Activated T-cell treated with anti-CD3 and anti-CD28 coated beads, Interleukin-2, amount 50 U/mL, for 72 hours (primary cell): ENCODE data around the gene DIAPH2. TPM values are rescaled to one million over a fixed set of nuclear protein-coding genes. Genes with fewer than 3 reads are reported as not detected.
"Not testable (repeated sequence)": the region's sequence is repeated elsewhere in the genome, so short reads cannot be mapped to it uniquely, and the experiment has no call there.

ENCODE experiments used
- ATAC-seq, 2 donors: fragments of 150-1000 bp; cut with Tn5 transposase; replicated peaks in 1 of 2; 2 replicates each; pipeline ENCODE4 v1.10.0; 2021; ENCODE audit warnings: moderate library complexity in 2 of 2, mild to moderate bottlenecking in 1 of 2
- DNase-seq, 2 donors: peaks; one replicate each; pipeline ENCODE4 v3.0.0; 2021 to 2022; ENCODE audit warnings: mixed read lengths in 1 of 2
- H3K27ac Mint-ChIP-seq: one replicate; pipeline ENCODE4 v1.8.0; 2022; ENCODE audit warnings: mild to moderate bottlenecking, moderate library complexity, mixed read lengths
- H3K27me3 Mint-ChIP-seq: one replicate; pipeline ENCODE4 v1.8.0; 2022; ENCODE audit warnings: low read depth, mixed read lengths
- H3K36me3 Mint-ChIP-seq, 2 donors: one replicate each; pipeline ENCODE4 v1.8.0; 2022; ENCODE audit warnings: mixed read lengths in 2 of 2, mild to moderate bottlenecking in 1 of 2; ENCODE audit not compliant: insufficient read depth in 2 of 2
- H3K4me1 Mint-ChIP-seq: one replicate; pipeline ENCODE4 v1.8.0; 2022; ENCODE audit warnings: low read depth, mixed read lengths
- H3K4me3 Mint-ChIP-seq, 2 donors: one replicate each; pipeline ENCODE4 v1.8.0; 2022; ENCODE audit warnings: mild to moderate bottlenecking in 2 of 2, mixed read lengths in 2 of 2, moderate library complexity in 2 of 2
- H3K9me3 Mint-ChIP-seq, 2 donors: one replicate each; pipeline ENCODE4 v1.8.0; 2022; ENCODE audit warnings: mixed read lengths in 2 of 2
- total RNA-seq, 2 donors: library from RNA; stranded (reverse); gene quantifications; one replicate each; pipeline ENCODE4 v1.2.3, GENCODE V29; 2022

The DIAPH2 gene
- total RNA-seq, 2 donors from 2014 or later, result 10.6 to 11.6 TPM

DNA sequence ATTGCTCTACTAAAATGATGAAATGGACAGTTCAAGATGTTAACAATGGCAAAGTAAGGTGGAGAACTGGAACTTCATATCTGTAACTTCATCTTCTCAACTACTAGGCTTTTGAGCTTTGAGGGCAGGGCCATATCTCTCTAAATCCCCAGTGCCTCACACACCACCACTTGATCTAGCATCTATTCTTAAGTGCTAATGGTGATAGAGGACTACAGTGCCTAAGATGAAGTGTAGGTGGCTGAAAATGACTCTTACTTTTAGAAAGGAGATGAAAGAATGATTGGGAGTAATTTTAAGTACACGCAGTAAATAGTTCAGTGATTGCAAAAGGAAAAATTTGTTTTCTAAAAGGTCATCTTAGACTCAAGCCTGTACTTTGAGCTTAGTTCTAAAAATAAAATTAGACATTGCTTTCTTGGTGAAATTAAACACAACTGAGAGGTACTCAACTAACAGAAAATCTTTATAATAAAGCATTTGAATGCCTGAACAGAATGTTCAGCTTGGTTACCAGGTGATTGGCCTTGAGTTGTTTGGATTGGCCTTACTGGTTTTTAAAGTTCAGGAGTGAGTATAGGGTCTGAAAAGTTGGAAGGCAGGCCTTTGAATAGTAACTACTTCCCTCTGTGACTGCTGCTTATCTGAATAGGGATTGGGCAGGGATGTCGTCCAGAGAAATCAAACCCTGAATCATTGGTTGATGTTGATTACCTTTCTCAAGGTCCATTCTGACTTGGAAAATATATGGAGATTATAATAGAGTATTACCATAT, 45.4 kb downstream of the DIAPH2 start:
- Mint-ChIP-seq H3K4me1 (peaks cover 10% of the 10 kb centered on the region), H3K27ac (no peak overlapping the region), H3K4me3 (no peak overlapping the region), H3K27me3 (peaks cover 7% of the 10 kb centered on the region), H3K36me3 (no peaks in the 10 kb centered on the region), H3K9me3 (no peaks in the 10 kb centered on the region)
- DNase-seq (no peak), ATAC-seq (no peak)

DNA sequence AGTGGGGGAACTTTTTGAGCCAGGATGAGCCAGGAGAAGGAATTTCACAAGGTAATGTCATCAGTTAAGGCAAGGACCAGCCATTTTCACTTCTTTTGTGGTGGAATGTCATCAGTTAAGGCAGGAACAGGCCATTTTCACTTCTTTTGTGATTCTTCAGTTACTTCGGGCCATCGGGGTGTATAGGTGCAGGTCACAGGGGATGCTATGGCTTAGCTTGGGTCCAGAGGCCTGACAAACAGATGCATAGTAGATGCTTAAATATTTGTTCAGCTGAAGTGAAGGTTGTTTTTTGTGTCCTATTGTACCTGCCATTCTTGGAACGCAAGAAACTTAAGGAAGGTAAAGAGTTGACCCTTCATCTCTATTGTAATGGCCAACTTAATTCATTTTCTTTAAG, 46.4 kb downstream of the DIAPH2 start:
- not testable (repeated sequence) for H3K27me3 Mint-ChIP-seq, DNase-seq, H3K36me3 Mint-ChIP-seq, H3K4me1 Mint-ChIP-seq, ATAC-seq, H3K27ac Mint-ChIP-seq, H3K9me3 Mint-ChIP-seq, H3K4me3 Mint-ChIP-seq

DNA sequence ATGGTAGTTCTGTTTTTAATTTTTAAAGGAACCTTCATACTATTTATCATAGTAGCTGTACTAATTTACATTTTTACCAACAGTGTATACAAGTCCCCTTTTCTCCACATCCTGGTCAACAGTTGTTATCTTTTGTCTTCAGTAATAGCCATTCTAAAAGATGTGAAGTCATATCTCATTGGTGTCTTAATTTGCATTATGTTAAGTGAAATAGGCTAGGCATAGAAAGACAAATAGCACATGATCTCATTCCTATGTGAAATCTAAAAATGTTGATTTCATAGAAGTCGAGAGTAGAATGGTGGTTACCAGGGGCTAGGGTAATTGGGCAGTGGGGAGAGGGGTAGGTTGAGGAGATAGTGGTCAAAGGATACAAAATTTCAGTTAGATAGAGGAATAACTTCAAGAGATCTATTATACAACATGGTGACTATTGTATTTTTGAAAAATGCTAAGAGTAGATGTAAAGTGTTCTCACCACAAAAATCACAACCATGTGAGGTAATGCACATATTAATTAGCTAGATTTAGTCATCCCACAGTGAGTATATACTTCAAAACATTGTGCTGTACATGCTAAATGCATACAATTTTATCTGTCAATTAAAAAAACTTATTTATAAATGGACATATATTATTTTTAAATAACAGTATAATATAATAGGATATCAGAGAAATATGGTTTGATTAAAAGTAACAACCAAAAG, 58.9 kb downstream of the DIAPH2 start:
- DNase-seq (no peak), ATAC-seq (no peak)
- no peaks in the 10 kb centered on the region for H3K27me3 Mint-ChIP-seq
- no peaks in the 10 kb centered on the region for H3K4me1 Mint-ChIP-seq
- H3K27ac Mint-ChIP-seq, result no peak overlapping the region
- H3K4me3 Mint-ChIP-seq, result no peak overlapping the region
- H3K36me3 Mint-ChIP-seq, result peaks cover 0 to 2% of the 10 kb centered on the region in 2 donors
- no peaks in the 10 kb centered on the region for H3K9me3 Mint-ChIP-seq

DNA sequence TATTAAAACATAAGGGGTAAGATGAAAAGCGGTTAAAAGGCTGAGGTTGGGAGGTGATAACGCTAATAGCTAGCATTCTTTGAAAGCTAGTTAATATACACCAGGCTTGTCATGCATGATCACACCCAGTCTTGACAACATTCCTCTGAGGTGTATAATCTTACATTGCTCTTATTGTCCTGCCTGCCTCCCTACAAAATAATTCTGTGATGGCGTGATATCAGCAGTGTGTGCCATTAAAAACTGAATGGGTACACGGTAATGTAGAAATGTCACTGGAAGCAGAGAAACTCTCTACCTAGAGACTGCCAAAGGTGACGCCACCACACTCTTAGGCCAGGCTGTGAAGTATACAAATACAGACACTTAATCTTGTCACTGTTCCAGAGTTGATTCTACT, 68.1 kb downstream of the DIAPH2 start:
- H3K4me3 Mint-ChIP-seq, result no peak overlapping the region
- H3K4me1 Mint-ChIP-seq, result no peaks in the 10 kb centered on the region
- H3K9me3 Mint-ChIP-seq, result no peaks in the 10 kb centered on the region
- ATAC-seq (no peak), DNase-seq (no peak)
- H3K27me3 Mint-ChIP-seq, result no peaks in the 10 kb centered on the region
- no peaks in the 10 kb centered on the region for H3K36me3 Mint-ChIP-seq
- H3K27ac Mint-ChIP-seq, result no peak overlapping the region

DNA sequence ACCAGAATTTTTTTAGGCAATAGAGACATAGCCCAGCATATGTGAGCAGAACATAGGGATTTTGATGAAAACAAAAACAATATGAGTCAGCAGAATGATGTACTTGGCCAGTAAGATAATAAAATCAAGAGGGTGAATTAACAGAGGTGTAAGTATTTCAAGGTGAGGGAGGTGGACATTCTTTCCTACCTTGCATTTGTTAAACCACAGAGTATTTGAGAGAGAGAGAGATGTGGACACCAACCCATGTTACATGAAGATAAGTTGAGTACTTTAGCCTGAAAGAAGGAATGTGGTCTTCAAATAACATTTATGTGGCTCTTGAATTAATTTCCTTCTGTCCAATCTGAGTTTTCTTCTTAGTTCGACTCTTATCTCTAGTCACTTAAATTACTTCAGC, 68.6 kb downstream of the DIAPH2 start:
- no peaks in the 10 kb centered on the region for H3K9me3 Mint-ChIP-seq
- H3K4me1 Mint-ChIP-seq, result no peaks in the 10 kb centered on the region
- DNase-seq (no peak), ATAC-seq (no peak)
- no peaks in the 10 kb centered on the region for H3K27me3 Mint-ChIP-seq
- no peak overlapping the region for H3K4me3 Mint-ChIP-seq
- no peak overlapping the region for H3K27ac Mint-ChIP-seq
- H3K36me3 Mint-ChIP-seq, result no peaks in the 10 kb centered on the region

DNA sequence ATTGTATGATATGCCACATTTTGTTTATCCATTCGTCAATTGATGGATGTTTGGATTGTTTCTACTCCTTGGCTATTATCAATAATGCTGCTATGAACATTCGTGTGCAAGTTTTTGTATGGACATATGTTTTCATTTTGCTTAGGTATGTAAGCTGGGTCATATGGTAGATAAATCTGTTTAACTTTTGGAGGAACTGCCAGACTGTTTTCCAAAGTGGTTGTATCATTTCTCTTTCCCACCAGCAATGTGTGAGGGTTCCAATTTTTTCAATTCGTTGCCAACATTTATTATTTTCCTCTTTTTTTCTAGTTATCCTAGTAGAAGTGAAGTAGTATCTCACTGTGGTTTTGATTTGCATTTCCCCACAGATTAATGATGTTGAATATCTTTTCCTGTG, 71.8 kb downstream of the DIAPH2 start:
- no peaks in the 10 kb centered on the region for H3K9me3 Mint-ChIP-seq
- ATAC-seq (no peak), DNase-seq (no peak)
- H3K4me1 Mint-ChIP-seq, result no peaks in the 10 kb centered on the region
- H3K27ac Mint-ChIP-seq, result no peak overlapping the region
- H3K36me3 Mint-ChIP-seq, result peaks cover 0 to 1% of the 10 kb centered on the region in 2 donors
- no peaks in the 10 kb centered on the region for H3K27me3 Mint-ChIP-seq
- H3K4me3 Mint-ChIP-seq, result no peak overlapping the region

DNA sequence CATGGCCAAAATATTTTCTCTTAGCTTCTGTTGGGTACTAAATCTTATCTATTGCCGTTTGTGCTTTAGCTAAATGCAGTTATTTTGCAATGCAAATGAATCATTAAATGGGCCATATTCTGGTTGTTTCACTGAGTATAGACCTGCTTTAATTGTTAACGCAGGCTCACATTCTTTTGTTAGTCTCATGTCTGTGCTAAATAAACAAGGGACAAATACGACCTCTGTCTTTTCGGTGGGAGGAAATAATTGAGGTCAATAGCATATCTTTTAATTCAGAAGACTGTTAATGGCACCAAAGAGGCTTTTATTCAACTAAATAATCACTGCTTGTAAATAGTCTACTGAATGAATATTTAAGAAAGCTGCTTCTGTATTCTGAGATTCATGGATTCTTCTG, 76.9 kb downstream of the DIAPH2 start:
- peaks cover 0 to 1% of the 10 kb centered on the region in 2 donors for H3K36me3 Mint-ChIP-seq
- no peak overlapping the region for H3K4me3 Mint-ChIP-seq
- peaks cover 4% of the 10 kb centered on the region for H3K4me1 Mint-ChIP-seq
- H3K27ac Mint-ChIP-seq, result no peak overlapping the region
- ATAC-seq (no peak), DNase-seq (no peak)
- no peaks in the 10 kb centered on the region for H3K9me3 Mint-ChIP-seq
- no peaks in the 10 kb centered on the region for H3K27me3 Mint-ChIP-seq

DNA sequence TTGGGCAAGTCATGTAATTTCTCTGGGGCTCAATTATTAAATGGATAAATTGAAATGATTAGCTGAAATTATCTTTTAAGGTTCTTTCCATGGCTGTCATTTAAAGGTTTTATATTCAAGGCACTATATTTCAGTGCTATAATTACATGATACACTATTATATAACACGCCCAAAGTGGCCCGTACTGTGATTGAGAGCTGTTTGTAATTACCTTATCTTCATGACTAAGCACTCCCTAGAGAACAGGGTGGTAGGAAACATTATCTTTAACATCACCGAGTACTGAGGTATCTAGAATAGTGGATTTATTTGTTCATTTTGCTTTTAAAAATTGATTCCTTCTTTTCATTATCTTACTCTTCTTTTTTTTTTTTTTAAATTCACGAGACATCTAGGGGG, 79.0 kb downstream of the DIAPH2 start:
- H3K4me3 Mint-ChIP-seq, result no peak overlapping the region
- H3K27ac Mint-ChIP-seq, result no peak overlapping the region
- H3K36me3 Mint-ChIP-seq, result peaks cover 0 to 1% of the 10 kb centered on the region in 2 donors
- no peaks in the 10 kb centered on the region for H3K9me3 Mint-ChIP-seq
- ATAC-seq, result no peak
- H3K4me1 Mint-ChIP-seq, result peaks cover 4% of the 10 kb centered on the region
- peaks cover 2% of the 10 kb centered on the region for H3K27me3 Mint-ChIP-seq
- no peak for DNase-seq

DNA sequence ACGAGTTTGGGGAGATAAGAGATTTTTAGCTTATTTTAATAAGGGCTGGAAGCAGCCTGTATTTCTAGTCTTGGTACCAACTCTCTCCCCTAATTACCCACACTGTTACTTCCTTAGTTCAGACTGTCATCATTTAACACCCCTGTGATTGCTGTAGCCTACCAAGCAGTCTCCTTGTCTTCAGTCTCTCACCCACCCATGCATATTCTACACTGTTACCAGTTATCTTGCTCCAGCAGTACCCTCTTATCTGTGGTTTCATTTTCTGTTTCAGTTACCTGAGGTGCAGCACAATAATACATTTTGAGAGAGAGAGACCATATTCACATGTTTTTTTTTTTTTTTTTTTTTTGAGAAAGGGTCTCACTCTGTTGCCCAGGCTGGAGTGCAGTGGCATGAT, 80.2 kb downstream of the DIAPH2 start:
- H3K27me3 Mint-ChIP-seq, result peaks cover 8% of the 10 kb centered on the region
- peaks cover 0 to 1% of the 10 kb centered on the region in 2 donors for H3K36me3 Mint-ChIP-seq
- no peak overlapping the region for H3K27ac Mint-ChIP-seq
- no peak overlapping the region for H3K4me3 Mint-ChIP-seq
- no peaks in the 10 kb centered on the region for H3K9me3 Mint-ChIP-seq
- DNase-seq, result no peak
- ATAC-seq, result no peak
- peaks cover 4% of the 10 kb centered on the region for H3K4me1 Mint-ChIP-seq

DNA sequence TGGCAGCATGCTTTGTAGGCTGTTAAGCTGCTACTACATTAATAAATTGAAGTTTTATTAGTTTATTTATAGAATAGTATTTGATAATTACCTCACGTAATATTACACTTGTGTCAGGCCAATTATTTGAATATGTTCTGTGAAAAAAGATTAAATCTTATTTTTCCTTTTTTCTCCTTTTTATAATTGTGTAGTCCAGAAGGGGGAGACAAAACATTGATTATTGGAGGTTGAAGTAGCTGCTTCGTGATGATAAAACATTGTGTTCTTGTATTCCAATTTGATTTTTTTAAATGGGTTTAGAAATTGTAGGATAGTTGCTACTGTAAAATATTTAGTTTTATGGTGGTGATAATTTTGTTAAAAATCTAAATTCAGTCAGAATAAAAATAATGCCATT, 85.7 kb downstream of the DIAPH2 start:
- no peak for ATAC-seq

DNA sequence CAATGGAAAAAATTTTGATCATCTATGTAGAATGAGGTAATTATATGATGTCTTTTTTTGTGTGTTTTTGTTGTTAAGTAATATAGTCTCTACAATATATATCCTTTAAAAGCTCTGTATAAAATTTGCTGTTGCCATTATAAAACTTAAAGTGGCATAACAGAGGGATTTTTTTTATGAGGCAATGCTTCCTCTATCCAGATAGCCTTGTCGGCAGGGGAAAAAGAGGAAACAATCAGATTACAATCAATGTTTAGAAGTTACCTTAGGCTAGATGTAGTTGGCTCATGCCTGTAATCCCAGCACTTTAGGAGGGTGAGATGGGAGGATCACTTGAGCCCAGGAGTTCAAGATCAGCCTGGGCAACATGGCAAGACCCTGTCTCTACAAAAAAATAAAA, 86.8 kb downstream of the DIAPH2 start:
- Mint-ChIP-seq H3K4me1 (no peaks in the 10 kb centered on the region), H3K9me3 (no peaks in the 10 kb centered on the region), H3K27me3 (peaks cover 8% of the 10 kb centered on the region), H3K36me3 (no peaks in the 10 kb centered on the region), H3K4me3 (no peak overlapping the region), H3K27ac (no peak overlapping the region)
- DNase-seq, result no peak
- no peak for ATAC-seq

More for the DNA sequence above, 85.7 kb downstream of the DIAPH2 start:
- H3K4me1 Mint-ChIP-seq, result no peaks in the 10 kb centered on the region
- peaks cover 8% of the 10 kb centered on the region for H3K27me3 Mint-ChIP-seq
- no peaks in the 10 kb centered on the region for H3K9me3 Mint-ChIP-seq
- no peak for DNase-seq
- H3K36me3 Mint-ChIP-seq, result no peaks in the 10 kb centered on the region
- no peak overlapping the region for H3K4me3 Mint-ChIP-seq
- H3K27ac Mint-ChIP-seq, result no peak overlapping the region

DNA sequence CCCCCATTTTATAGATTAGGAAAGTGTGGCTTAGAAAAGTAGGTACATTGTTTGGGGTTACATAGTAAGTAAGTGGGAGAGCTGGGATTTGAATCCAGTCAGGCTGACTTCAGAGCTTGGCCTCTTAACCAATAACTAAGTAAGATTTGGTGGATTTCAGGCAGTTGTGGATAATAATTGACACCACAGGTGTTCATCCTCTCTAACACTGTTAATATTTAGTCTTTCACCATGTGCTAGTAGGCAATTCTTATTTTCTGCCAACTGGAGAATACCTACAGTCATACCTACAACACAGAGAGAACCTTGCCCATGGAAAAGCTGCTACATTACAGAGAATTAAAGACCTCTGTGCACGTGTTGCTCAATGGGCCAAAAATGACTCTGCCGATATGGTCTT, 89.5 kb downstream of the DIAPH2 start:
- no peaks in the 10 kb centered on the region for H3K36me3 Mint-ChIP-seq
- no peak overlapping the region for H3K4me3 Mint-ChIP-seq
- peaks cover under 1% of the 10 kb centered on the region for H3K27me3 Mint-ChIP-seq
- H3K9me3 Mint-ChIP-seq, result no peaks in the 10 kb centered on the region
- H3K27ac Mint-ChIP-seq, result no peak overlapping the region
- no peak for DNase-seq
- ATAC-seq, result no peak
- no peaks in the 10 kb centered on the region for H3K4me1 Mint-ChIP-seq

DNA sequence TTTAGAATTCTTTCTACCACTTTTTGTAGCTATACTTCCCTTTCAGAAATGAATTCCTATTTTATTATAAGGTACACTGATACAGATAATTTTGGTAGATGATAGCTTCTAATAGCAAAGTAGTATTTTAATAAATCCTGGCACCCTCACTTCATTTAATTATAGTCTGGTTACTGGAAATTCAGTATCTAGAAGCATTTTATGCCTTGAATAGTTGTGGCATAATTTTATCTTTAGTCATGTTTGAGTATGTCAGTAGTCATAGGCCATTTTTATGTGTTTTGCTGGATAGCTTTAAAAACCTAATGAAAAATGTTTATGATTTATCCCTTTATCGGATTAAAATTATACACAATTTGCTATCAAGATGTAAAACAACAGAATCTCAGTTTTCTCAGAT, 92.3 kb downstream of the DIAPH2 start:
- Mint-ChIP-seq H3K36me3 (no peaks in the 10 kb centered on the region), H3K9me3 (no peaks in the 10 kb centered on the region)
- no peak for ATAC-seq

DNA sequence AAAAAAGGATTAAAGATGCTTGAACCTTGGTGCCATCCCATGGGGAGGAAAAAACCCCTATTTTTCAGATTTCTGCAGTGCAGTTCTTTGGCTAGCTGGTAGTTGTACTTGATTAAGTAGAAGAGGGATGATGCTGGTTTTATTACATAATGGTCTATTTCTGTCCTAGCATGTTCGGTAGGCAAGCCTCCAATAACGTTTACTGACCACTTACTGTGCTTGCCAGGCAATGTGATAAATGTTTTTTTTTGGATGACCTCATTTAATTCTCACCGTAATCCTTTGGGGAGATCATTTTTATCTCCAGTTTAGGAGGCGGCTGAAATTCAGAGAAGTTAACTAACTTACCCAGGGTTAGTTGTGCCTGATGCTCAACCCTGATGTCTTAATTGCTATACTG, 106.9 kb downstream of the DIAPH2 start:
- H3K27me3 Mint-ChIP-seq, result no peaks in the 10 kb centered on the region

More for the DNA sequence above, 92.3 kb downstream of the DIAPH2 start:
- no peak overlapping the region for H3K4me3 Mint-ChIP-seq
- H3K4me1 Mint-ChIP-seq, result no peaks in the 10 kb centered on the region
- no peak for DNase-seq
- H3K27ac Mint-ChIP-seq, result no peak overlapping the region
- no peaks in the 10 kb centered on the region for H3K27me3 Mint-ChIP-seq

More for the DNA sequence above, 106.9 kb downstream of the DIAPH2 start:
- Mint-ChIP-seq H3K9me3 (no peaks in the 10 kb centered on the region), H3K36me3 (no peaks in the 10 kb centered on the region), H3K4me1 (no peaks in the 10 kb centered on the region), H3K4me3 (no peak overlapping the region), H3K27ac (no peak overlapping the region)
- ATAC-seq (no peak), DNase-seq (no peak)
